Activated T-helper 9 cell treated with anti-CD3 and anti-CD28 coated beads, Interleukin-2, amount 50 U/mL, for 16 hours (primary cell): ENCODE measurements around the gene CPXCR1.
"Not testable (repeated sequence)": the region's sequence is repeated elsewhere in the genome, so short reads cannot be mapped to it uniquely, and the experiment has no call there.

Source experiments
- DNase-seq: peaks from one replicate; pipeline ENCODE4 v3.0.0-alpha.2; 2020; ENCODE audit warnings: low read depth

The CPXCR1 gene

DNA sequence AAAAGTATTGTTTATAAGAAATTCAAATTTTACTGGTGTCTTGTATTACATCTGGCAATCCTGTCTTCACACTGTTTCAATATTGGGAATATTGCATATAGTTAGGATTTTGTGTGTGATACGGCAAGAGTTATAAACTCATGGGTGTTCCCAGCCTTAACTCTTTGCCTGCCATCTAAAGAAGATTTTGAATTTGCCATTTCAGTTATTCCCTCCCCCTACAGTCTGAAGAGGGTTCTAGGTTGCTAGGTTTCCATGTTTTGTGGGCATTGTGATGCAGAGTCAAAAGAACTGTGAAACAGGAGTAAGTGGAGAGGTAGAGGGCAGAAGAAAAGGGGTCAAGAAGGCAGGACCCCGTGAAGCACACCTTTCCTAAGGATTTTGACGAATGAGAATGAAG lies at the start of gene CPXCR1:
TSS of gene CPXCR1 (plus strand) at position 301 of the 400 bp plus-strand sequence. CDS start 6,190 bp downstream, outside the sequence.
- DNase-seq = no peak

GRCh38 chrX:88735835-88736234 lies 11.2 kb upstream of the CPXCR1 start:
- DNase-seq = no peak

- DNase-seq = not testable (repeated sequence)
Observed at GRCh38 chrX:88746215-88746614, 810 bp upstream of the CPXCR1 start.

DNA sequence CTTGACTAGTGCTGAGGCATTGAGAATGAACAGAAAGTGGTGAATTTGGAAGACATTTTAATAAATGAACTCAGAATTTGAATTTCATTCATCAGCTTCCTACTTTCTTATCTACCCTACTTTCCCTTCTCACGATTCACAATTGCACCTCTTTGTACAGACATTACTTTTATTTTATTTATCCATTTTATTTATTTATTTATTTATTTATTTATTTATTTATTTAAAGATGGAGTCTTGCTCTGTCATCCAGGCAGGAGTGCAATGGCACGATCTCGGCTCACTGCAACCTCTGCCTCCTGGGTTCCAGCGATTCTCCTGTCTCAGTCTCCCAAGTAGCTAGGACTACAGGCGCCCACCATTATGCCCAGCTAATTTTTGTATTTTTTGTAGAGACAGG lies 5.3 kb downstream of the CPXCR1 start:
- DNase-seq = not testable (repeated sequence)

DNA sequence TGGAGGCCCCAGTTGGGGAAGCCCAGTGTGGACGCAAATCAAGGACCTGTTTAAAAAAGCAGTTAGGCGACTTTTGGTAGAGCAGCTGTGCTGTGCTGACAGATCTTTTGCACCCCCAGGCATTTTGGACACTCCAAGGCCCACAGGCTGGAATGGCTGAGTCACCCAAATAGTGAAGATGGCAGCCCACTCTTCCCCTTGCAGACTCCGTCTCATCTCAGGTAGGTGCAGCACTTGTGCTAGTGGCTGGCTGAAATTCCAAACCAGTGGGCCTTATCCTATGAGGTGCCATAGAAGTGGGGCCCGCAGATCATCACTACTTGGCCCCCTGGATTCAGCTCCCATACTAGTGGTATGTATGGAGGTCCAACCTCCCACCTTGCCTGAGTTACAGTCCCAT lies 42.8 kb downstream of the CPXCR1 start:
- no peak for DNase-seq
